HCT116 (cell line): Measurements from ENCODE around the gene CNN2. TPM values are rescaled to one million over a fixed set of nuclear protein-coding genes. Genes with fewer than 3 reads are reported as not detected.

ENCODE experiments used
- ATAC-seq: fragments of 200-7000 bp; cut with Tn5 transposase; 2 replicates; pipeline ENCODE4 v1.9.1; 2020; ENCODE audit warnings: mild to moderate bottlenecking, moderate library complexity
- BruUV-seq: library from RNA; stranded (reverse); fragments of 400-500 nt; replicated peaks from 2 replicates; lab custom pipeline; 2021; lab: Mats Ljungman, UMichigan
- CTCF ChIA-PET: fragments of 300-600 bp; sonication (Branson Sonifier 250); formaldehyde crosslinking; loops from one replicate; lab custom pipeline; 2021; ENCODE audit warnings: antibody characterized with exemption; lab: Charles Lee
- POLR2A ChIA-PET: fragments of 300-600, 350-600 bp; sonication (Branson Sonifier 250); formaldehyde crosslinking; loops from one replicate; lab custom pipeline; 2021; ENCODE audit warnings: antibody characterized with exemption; lab: Charles Lee
- RAD21 ChIA-PET, 2 experiments: fragments of 300-600 bp; sonication (Branson Sonifier 250); formaldehyde crosslinking; loops; one replicate each; lab custom pipeline; 2023; ENCODE audit warnings: low total read pairs in 2 of 2; ENCODE audit not compliant: uncharacterized antibody in 2 of 2, unreplicated experiment in 2 of 2, low non-redundant PET in 1 of 2; lab: Charles Lee
- DNase-seq: peaks from one replicate; pipeline ENCODE4 v3.0.0-alpha.2; 2010; ENCODE audit warnings: low read depth, low spot score
- H2AFZ ChIP-seq: fragments of 200-600 bp; shearing (Covaris generic), sonication (generic); 2 replicates; pipeline ENCODE4 v1.6.1; 2017; ENCODE audit warnings: low read depth, mixed run types, mixed read lengths, antibody characterized with exemption, low read length; ENCODE audit not compliant: poor library complexity, severe bottlenecking
- H3K27ac ChIP-seq: 2 replicates; pipeline ENCODE4 v1.5.1; 2012; ENCODE audit warnings: low read depth, low read length
- H3K27me3 ChIP-seq: fragments of 200-600 bp; sonication (generic); 2 replicates; pipeline ENCODE4 v1.6.1; 2016; ENCODE audit warnings: mixed run types, low read length, mixed read lengths; ENCODE audit not compliant: insufficient read depth
- H3K36me3 ChIP-seq, 2 experiments: fragments of 200-500 bp in 1 of 2; fragments of 200-600 bp in 1 of 2; sonication (Bioruptor generic) in 1 of 2; sonication (generic) in 1 of 2; 2 replicates each; pipeline versions ENCODE4 v1.5.1 to v1.6.1; 2014 to 2016; ENCODE audit warnings: low read length in 2 of 2, inconsistent platforms in 1 of 2, mixed read lengths in 1 of 2, mixed run types in 1 of 2; ENCODE audit not compliant: insufficient read depth in 2 of 2, control insufficient read depth in 1 of 2
- H3K4me1 ChIP-seq, 2 experiments: fragments of 200-600 bp in 1 of 2; sonication (generic) in 1 of 2; 2 replicates each; pipeline versions ENCODE4 v1.5.1 to v1.6.1; 2012 to 2017; ENCODE audit warnings: low read length in 2 of 2, inconsistent platforms in 1 of 2, mild to moderate bottlenecking in 1 of 2, mixed read lengths in 1 of 2, mixed run types in 1 of 2, moderate library complexity in 1 of 2; ENCODE audit not compliant: insufficient read depth in 2 of 2, control insufficient read depth in 1 of 2
- H3K4me2 ChIP-seq: fragments of 200-600 bp; sonication (generic); 2 replicates; pipeline ENCODE4 v1.6.1; 2017; ENCODE audit warnings: mixed run types, low read length, mixed read lengths
- H3K4me3 ChIP-seq, 2 experiments: fragments of 200-600 bp in 1 of 2; sonication (generic) in 1 of 2; replicated peaks in 1 of 2; 2 replicates each; pipeline ENCODE4 v1.5.1; 2011 to 2016; ENCODE audit warnings: low read length in 2 of 2, control low read depth in 1 of 2, low read depth in 1 of 2, mild to moderate bottlenecking in 1 of 2, mixed read lengths in 1 of 2, mixed run types in 1 of 2
- H3K79me2 ChIP-seq: fragments of 200-600 bp; sonication (generic); 2 replicates; pipeline ENCODE4 v1.6.1; 2017; ENCODE audit warnings: mild to moderate bottlenecking, mixed run types, low read length, moderate library complexity, mixed read lengths; ENCODE audit not compliant: insufficient read depth
- H3K9ac ChIP-seq: fragments of 200-600 bp; sonication (generic); 2 replicates; pipeline ENCODE4 v1.6.1; 2016; ENCODE audit warnings: low read length, mixed read lengths
- H3K9me2 ChIP-seq: fragments of 200-600 bp; sonication (generic), shearing (Covaris generic); 2 replicates; pipeline ENCODE4 v1.6.1; 2017; ENCODE audit warnings: mixed run types, mild to moderate bottlenecking, moderate library complexity; ENCODE audit not compliant: insufficient read depth
- H3K9me3 ChIP-seq, 2 experiments: fragments of 200-500 bp in 1 of 2; fragments of 200-600 bp in 1 of 2; sonication (Bioruptor generic) in 1 of 2; sonication (generic) in 1 of 2; 2 replicates each; pipeline ENCODE4 v1.6.1; 2014 to 2017; ENCODE audit warnings: low read length in 2 of 2, mixed read lengths in 2 of 2, inconsistent platforms in 1 of 2, low read depth in 1 of 2, mild to moderate bottlenecking in 1 of 2, mixed run types in 1 of 2, moderate library complexity in 1 of 2; ENCODE audit not compliant: control insufficient read depth in 1 of 2, insufficient read depth in 1 of 2
- H4K20me1 ChIP-seq: fragments of 200-600 bp; sonication (generic), shearing (Covaris generic); 2 replicates; pipeline ENCODE4 v1.6.1; 2017; ENCODE audit warnings: mixed run types, mild to moderate bottlenecking, moderate library complexity; ENCODE audit not compliant: insufficient read depth
- CBX3 ChIP-seq: IDR thresholded peaks from 2 replicates; pipeline ENCODE4 v1.6.1; 2012; ENCODE audit warnings: low read depth
- CEBPB ChIP-seq: IDR thresholded peaks from 2 replicates; pipeline ENCODE4 v1.6.1; 2012; ENCODE audit warnings: low read depth
- EGR1 ChIP-seq: IDR thresholded peaks from 2 replicates; pipeline ENCODE4 v1.6.1; 2012; ENCODE audit warnings: low read depth
- ELF1 ChIP-seq: IDR thresholded peaks from 2 replicates; pipeline ENCODE4 v1.6.1; 2012; ENCODE audit warnings: low read depth, borderline replicate concordance
- EZH2phosphoT487 ChIP-seq: fragments of 200-600 bp; IDR thresholded peaks from 2 replicates; pipeline ENCODE4 v1.6.1; 2018; ENCODE audit warnings: antibody characterized with exemption, borderline replicate concordance
- JUND ChIP-seq: IDR thresholded peaks from 2 replicates; pipeline ENCODE4 v1.6.1; 2012
- POLR2A ChIP-seq: IDR thresholded peaks from 2 replicates; pipeline ENCODE4 v1.7.0; 2011; ENCODE audit warnings: borderline replicate concordance; ENCODE audit not compliant: insufficient read depth, insufficient read length; ENCODE audit errors: extremely low read depth
- POLR2AphosphoS5 ChIP-seq: IDR thresholded peaks from 2 replicates; pipeline ENCODE4 v1.6.1; 2011; ENCODE audit warnings: mild to moderate bottlenecking, low read depth, low read length, moderate library complexity
- RAD21 ChIP-seq: IDR thresholded peaks from 2 replicates; pipeline ENCODE4 v1.6.1; 2012; ENCODE audit warnings: low read depth, mild to moderate bottlenecking
- SIN3A ChIP-seq: IDR thresholded peaks from 2 replicates; pipeline ENCODE4 v1.6.1; 2012; ENCODE audit warnings: low read depth
- SRF ChIP-seq: IDR thresholded peaks from 2 replicates; pipeline ENCODE4 v1.6.1; 2012; ENCODE audit warnings: low read depth
- TCF7L2 ChIP-seq: IDR thresholded peaks from 2 replicates; pipeline ENCODE4 v1.7.0; 2011; ENCODE audit warnings: borderline replicate concordance, inconsistent platforms; ENCODE audit not compliant: insufficient read depth, insufficient read length; ENCODE audit errors: extremely low read depth
- YY1 ChIP-seq: IDR thresholded peaks from 2 replicates; pipeline ENCODE4 v1.6.1; 2011; ENCODE audit warnings: low read length, low read depth, moderate library complexity, mild to moderate bottlenecking; ENCODE audit not compliant: insufficient replicate concordance; ENCODE audit errors: extremely low read depth
- ZFX ChIP-seq: fragments of 450-650 bp; IDR thresholded peaks from 2 replicates; pipeline ENCODE4 v1.6.1; 2017
- ZNF274 ChIP-seq: fragments of 200-500 bp; sonication (Bioruptor generic); IDR thresholded peaks from 2 replicates; pipeline ENCODE4 v1.6.1; 2014; ENCODE audit warnings: mild to moderate bottlenecking, low read depth, low read length, inconsistent platforms
- intact Hi-C: fragments of 100-400 bp; cut with micrococcal nuclease; formaldehyde crosslinking; loops from 2 replicates; pipeline ENCODE4 v1.10.0; 2022
- total RNA-seq: library from RNA; stranded (reverse); gene quantifications from one replicate; pipeline ENCODE4 v1.2.1, GENCODE V29; 2021; ENCODE audit not compliant: unreplicated experiment
- TF ChIP-seq, protein P1 (sequence below): IDR thresholded peaks from 2 replicates; pipeline ENCODE4 v1.6.1; 2012
- TF ChIP-seq, protein P2 (sequence below), 3 experiments: fragments of 200-600 bp in 1 of 3; sonication (generic) in 1 of 3; IDR thresholded peaks in 2 of 3; conservative IDR thresholded peaks in 1 of 3; 2 replicates each; pipeline ENCODE4 v1.5.1; 2012 to 2017; ENCODE audit warnings: low read depth in 2 of 3, low read length in 2 of 3, antibody characterized with exemption in 1 of 3, borderline replicate concordance in 1 of 3, control low read depth in 1 of 3, mild to moderate bottlenecking in 1 of 3, mixed read lengths in 1 of 3, mixed run types in 1 of 3, moderate library complexity in 1 of 3; ENCODE audit not compliant: insufficient read depth in 1 of 3
- TF ChIP-seq, protein P3 (sequence below): IDR thresholded peaks from 2 replicates; pipeline ENCODE4 v1.6.1; 2012
- TF ChIP-seq, protein P4 (sequence below): IDR thresholded peaks from 2 replicates; pipeline ENCODE4 v1.6.1; 2012; ENCODE audit warnings: low read depth
- TF ChIP-seq, protein P5 (sequence below): IDR thresholded peaks from 2 replicates; pipeline ENCODE4 v1.6.1; 2011; ENCODE audit warnings: mild to moderate bottlenecking, low read length, moderate library complexity; ENCODE audit not compliant: insufficient replicate concordance; ENCODE audit errors: extremely low read depth

Gene CNN2
- total RNA-seq, 1 experiment from 2014 or later: 212 TPM

DNA sequence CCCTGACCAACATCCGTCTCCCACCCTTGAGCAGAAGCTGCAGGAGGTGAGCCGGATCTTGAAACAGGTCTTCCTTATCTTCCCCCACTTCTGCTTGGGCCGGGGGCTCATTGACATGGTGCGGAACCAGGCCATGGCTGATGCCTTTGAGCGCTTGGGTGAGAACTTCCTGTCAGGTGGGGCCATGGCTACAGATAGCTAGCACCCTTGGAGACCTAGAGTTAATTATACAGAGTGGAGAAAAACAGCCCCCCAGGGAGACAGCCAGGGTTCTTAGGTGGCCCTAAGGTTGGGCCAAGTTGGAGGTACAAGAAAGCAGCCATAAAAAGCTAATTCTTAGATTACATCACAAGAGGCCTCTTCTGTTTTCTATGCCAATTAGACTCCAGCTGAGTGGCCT lies 31.7 kb downstream of the CNN2 start:
- no peak overlapping the region for H3K9ac ChIP-seq
- H3K4me3 ChIP-seq: no peak overlapping the region
- no peaks in the 10 kb centered on the region for H3K9me3 ChIP-seq
- H3K9me2 ChIP-seq: no peaks in the 10 kb centered on the region
- no peak overlapping the region for H3K4me2 ChIP-seq
- H3K4me1 ChIP-seq: peaks cover 4 to 14% of the 10 kb centered on the region in 2 experiments; a peak in 3 of 4 replicates
- no peaks in the 10 kb centered on the region for H3K27me3 ChIP-seq
- no peaks in the 10 kb centered on the region for H4K20me1 ChIP-seq
- H3K79me2 ChIP-seq: no peaks in the 10 kb centered on the region
- RAD21 ChIA-PET: no interaction called here
- CTCF ChIA-PET: no interaction called here
- TF ChIP-seq, protein P1, sequence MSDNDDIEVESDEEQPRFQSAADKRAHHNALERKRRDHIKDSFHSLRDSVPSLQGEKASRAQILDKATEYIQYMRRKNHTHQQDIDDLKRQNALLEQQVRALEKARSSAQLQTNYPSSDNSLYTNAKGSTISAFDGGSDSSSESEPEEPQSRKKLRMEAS: no peak
- TF ChIP-seq, protein P2, sequence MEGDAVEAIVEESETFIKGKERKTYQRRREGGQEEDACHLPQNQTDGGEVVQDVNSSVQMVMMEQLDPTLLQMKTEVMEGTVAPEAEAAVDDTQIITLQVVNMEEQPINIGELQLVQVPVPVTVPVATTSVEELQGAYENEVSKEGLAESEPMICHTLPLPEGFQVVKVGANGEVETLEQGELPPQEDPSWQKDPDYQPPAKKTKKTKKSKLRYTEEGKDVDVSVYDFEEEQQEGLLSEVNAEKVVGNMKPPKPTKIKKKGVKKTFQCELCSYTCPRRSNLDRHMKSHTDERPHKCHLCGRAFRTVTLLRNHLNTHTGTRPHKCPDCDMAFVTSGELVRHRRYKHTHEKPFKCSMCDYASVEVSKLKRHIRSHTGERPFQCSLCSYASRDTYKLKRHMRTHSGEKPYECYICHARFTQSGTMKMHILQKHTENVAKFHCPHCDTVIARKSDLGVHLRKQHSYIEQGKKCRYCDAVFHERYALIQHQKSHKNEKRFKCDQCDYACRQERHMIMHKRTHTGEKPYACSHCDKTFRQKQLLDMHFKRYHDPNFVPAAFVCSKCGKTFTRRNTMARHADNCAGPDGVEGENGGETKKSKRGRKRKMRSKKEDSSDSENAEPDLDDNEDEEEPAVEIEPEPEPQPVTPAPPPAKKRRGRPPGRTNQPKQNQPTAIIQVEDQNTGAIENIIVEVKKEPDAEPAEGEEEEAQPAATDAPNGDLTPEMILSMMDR (IDR thresholded peaks at IDR 0.05 in 2 of 3, conservative IDR thresholded peaks at IDR 0.05 in 1 of 3; ENCODE audit: borderline replicate concordance in 1 of 3, insufficient read depth in 1 of 3, low read depth in 2 of 3, low read length in 2 of 3): no peak
- TF ChIP-seq, protein P3, sequence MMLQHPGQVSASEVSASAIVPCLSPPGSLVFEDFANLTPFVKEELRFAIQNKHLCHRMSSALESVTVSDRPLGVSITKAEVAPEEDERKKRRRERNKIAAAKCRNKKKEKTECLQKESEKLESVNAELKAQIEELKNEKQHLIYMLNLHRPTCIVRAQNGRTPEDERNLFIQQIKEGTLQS: no peak
- no peak for TF ChIP-seq CBX3
- no peak for TF ChIP-seq EGR1
- no peak for TF ChIP-seq RAD21
- TF ChIP-seq SRF: no peak
- TF ChIP-seq JUND: no peak
- TF ChIP-seq CEBPB: no peak
- TF ChIP-seq POLR2A: no peak
- no peak for TF ChIP-seq POLR2AphosphoS5
- no peak for TF ChIP-seq ELF1
- no peak for TF ChIP-seq ZNF274
- TF ChIP-seq SIN3A: no peak
- TF ChIP-seq YY1: no peak
- TF ChIP-seq, protein P4, sequence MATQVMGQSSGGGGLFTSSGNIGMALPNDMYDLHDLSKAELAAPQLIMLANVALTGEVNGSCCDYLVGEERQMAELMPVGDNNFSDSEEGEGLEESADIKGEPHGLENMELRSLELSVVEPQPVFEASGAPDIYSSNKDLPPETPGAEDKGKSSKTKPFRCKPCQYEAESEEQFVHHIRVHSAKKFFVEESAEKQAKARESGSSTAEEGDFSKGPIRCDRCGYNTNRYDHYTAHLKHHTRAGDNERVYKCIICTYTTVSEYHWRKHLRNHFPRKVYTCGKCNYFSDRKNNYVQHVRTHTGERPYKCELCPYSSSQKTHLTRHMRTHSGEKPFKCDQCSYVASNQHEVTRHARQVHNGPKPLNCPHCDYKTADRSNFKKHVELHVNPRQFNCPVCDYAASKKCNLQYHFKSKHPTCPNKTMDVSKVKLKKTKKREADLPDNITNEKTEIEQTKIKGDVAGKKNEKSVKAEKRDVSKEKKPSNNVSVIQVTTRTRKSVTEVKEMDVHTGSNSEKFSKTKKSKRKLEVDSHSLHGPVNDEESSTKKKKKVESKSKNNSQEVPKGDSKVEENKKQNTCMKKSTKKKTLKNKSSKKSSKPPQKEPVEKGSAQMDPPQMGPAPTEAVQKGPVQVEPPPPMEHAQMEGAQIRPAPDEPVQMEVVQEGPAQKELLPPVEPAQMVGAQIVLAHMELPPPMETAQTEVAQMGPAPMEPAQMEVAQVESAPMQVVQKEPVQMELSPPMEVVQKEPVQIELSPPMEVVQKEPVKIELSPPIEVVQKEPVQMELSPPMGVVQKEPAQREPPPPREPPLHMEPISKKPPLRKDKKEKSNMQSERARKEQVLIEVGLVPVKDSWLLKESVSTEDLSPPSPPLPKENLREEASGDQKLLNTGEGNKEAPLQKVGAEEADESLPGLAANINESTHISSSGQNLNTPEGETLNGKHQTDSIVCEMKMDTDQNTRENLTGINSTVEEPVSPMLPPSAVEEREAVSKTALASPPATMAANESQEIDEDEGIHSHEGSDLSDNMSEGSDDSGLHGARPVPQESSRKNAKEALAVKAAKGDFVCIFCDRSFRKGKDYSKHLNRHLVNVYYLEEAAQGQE: no peak
- TF ChIP-seq, protein P5, sequence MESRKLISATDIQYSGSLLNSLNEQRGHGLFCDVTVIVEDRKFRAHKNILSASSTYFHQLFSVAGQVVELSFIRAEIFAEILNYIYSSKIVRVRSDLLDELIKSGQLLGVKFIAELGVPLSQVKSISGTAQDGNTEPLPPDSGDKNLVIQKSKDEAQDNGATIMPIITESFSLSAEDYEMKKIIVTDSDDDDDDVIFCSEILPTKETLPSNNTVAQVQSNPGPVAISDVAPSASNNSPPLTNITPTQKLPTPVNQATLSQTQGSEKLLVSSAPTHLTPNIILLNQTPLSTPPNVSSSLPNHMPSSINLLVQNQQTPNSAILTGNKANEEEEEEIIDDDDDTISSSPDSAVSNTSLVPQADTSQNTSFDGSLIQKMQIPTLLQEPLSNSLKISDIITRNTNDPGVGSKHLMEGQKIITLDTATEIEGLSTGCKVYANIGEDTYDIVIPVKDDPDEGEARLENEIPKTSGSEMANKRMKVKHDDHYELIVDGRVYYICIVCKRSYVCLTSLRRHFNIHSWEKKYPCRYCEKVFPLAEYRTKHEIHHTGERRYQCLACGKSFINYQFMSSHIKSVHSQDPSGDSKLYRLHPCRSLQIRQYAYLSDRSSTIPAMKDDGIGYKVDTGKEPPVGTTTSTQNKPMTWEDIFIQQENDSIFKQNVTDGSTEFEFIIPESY: no peak
- TF ChIP-seq EZH2phosphoT487: no peak
- TF ChIP-seq ZFX: no peak
- no peak for TF ChIP-seq TCF7L2
- ATAC-seq: no peak
- TSS peak; percentile 40 for BruUV-seq
- POLR2A ChIA-PET: no interaction called here
- H2AFZ ChIP-seq: no peak overlapping the region
- H3K36me3 ChIP-seq: peaks cover 2 to 4% of the 10 kb centered on the region in 2 experiments; a peak in 3 of 4 replicates
- DNase-seq: no peak
- H3K27ac ChIP-seq: no peak overlapping the region
- intact Hi-C loops: no loop called here
